ENCODE data around the gene SLC16A7.

SLC16A7 gene

GRCh38 chr12:59812716-59813115 is 216.9 kb downstream of the SLC16A7 start:
- DNase-seq (ENCODE audit: extremely low spot score): no peak
- CTCF ChIA-PET: no interaction called here
- TF ChIP-seq NFRKB (IDR thresholded peaks at IDR 0.05): no peak
- TF ChIP-seq ELF4 (IDR thresholded peaks at IDR 0.05): no peak
- no peak for TF ChIP-seq SP1 (IDR thresholded peaks at IDR 0.05)
- TF ChIP-seq FOXM1 (IDR thresholded peaks at IDR 0.05; ENCODE audit: borderline replicate concordance): no peak
- no peak for TF ChIP-seq LEF1 (IDR thresholded peaks at IDR 0.05; ENCODE audit: borderline replicate concordance)
- no peak for TF ChIP-seq L3MBTL2 (conservative IDR thresholded peaks at IDR 0.05)
- no peak for TF ChIP-seq SUZ12 (IDR thresholded peaks at IDR 0.05)
- TF ChIP-seq HDGF (IDR thresholded peaks at IDR 0.05; ENCODE audit: borderline replicate concordance): no peak
- no peak for TF ChIP-seq PKNOX1 (IDR thresholded peaks at IDR 0.05)
- no peak for TF ChIP-seq CTBP1 (IDR thresholded peaks at IDR 0.05; ENCODE audit: borderline replicate concordance)
- TF ChIP-seq FOXK2 (IDR thresholded peaks at IDR 0.05): no peak
- no peak for TF ChIP-seq TARDBP (IDR thresholded peaks at IDR 0.05)
- TF ChIP-seq FOXA1 (IDR thresholded peaks at IDR 0.05): no peak
- no peak for TF ChIP-seq ZNF384 (IDR thresholded peaks at IDR 0.05)
- no peak for TF ChIP-seq ARNT (IDR thresholded peaks at IDR 0.05)
- TF ChIP-seq BHLHE40 (IDR thresholded peaks at IDR 0.05; ENCODE audit: borderline replicate concordance): no peak
- POLR2A ChIA-PET: no interaction called here

- ChIA-PET CTCF (no interaction called here), POLR2A (no interaction called here)
- DNase-seq (ENCODE audit: extremely low spot score): no peak
- no peak for TF ChIP-seq FOXM1 (IDR thresholded peaks at IDR 0.05; ENCODE audit: borderline replicate concordance)
- TF ChIP-seq L3MBTL2 (conservative IDR thresholded peaks at IDR 0.05): no peak
- no peak for TF ChIP-seq TARDBP (IDR thresholded peaks at IDR 0.05)
- TF ChIP-seq NFRKB (IDR thresholded peaks at IDR 0.05): no peak
- no peak for TF ChIP-seq BHLHE40 (IDR thresholded peaks at IDR 0.05; ENCODE audit: borderline replicate concordance)
- no peak for TF ChIP-seq HDGF (IDR thresholded peaks at IDR 0.05; ENCODE audit: borderline replicate concordance)
- TF ChIP-seq FOXA1 (IDR thresholded peaks at IDR 0.05): no peak
- no peak for TF ChIP-seq ARNT (IDR thresholded peaks at IDR 0.05)
- TF ChIP-seq SP1 (IDR thresholded peaks at IDR 0.05): no peak
- TF ChIP-seq SUZ12 (IDR thresholded peaks at IDR 0.05): no peak
- TF ChIP-seq PKNOX1 (IDR thresholded peaks at IDR 0.05): no peak
- TF ChIP-seq CTBP1 (IDR thresholded peaks at IDR 0.05; ENCODE audit: borderline replicate concordance): no peak
Measured at GRCh38 chr12:59820594-59821011, 224.8 kb downstream of the SLC16A7 start.

GRCh38 chr12:59823567-59823966 is 227.7 kb downstream of the SLC16A7 start:
- POLR2A ChIA-PET: no interaction called here
- no peak for DNase-seq (ENCODE audit: extremely low spot score)
- TF ChIP-seq L3MBTL2 (conservative IDR thresholded peaks at IDR 0.05) (no peak), ELF4 (IDR thresholded peaks at IDR 0.05) (no peak), BHLHE40 (IDR thresholded peaks at IDR 0.05; ENCODE audit: borderline replicate concordance) (no peak), FOXK2 (IDR thresholded peaks at IDR 0.05) (no peak), CTBP1 (IDR thresholded peaks at IDR 0.05; ENCODE audit: borderline replicate concordance) (no peak), SP1 (IDR thresholded peaks at IDR 0.05) (no peak), SUZ12 (IDR thresholded peaks at IDR 0.05) (no peak), ARNT (IDR thresholded peaks at IDR 0.05) (no peak), FOXA1 (IDR thresholded peaks at IDR 0.05) (no peak), LEF1 (IDR thresholded peaks at IDR 0.05; ENCODE audit: borderline replicate concordance) (no peak), ZNF384 (IDR thresholded peaks at IDR 0.05) (no peak), TARDBP (IDR thresholded peaks at IDR 0.05) (no peak), NFRKB (IDR thresholded peaks at IDR 0.05) (no peak), HDGF (IDR thresholded peaks at IDR 0.05; ENCODE audit: borderline replicate concordance) (no peak), FOXM1 (IDR thresholded peaks at IDR 0.05; ENCODE audit: borderline replicate concordance) (no peak), PKNOX1 (IDR thresholded peaks at IDR 0.05) (no peak)
- CTCF ChIA-PET: interaction anchor here (0.6 kb wide), 1 partner anchor 766 kb away, joined by 3 read pairs; no protein-coding TSS in a partner anchor

- CTCF ChIA-PET: no interaction called here
- no peak for TF ChIP-seq FOXA1 (IDR thresholded peaks at IDR 0.05)
- TF ChIP-seq SP1 (IDR thresholded peaks at IDR 0.05): no peak
- TF ChIP-seq FOXM1 (IDR thresholded peaks at IDR 0.05; ENCODE audit: borderline replicate concordance): no peak
- no peak for TF ChIP-seq PKNOX1 (IDR thresholded peaks at IDR 0.05)
- TF ChIP-seq CTBP1 (IDR thresholded peaks at IDR 0.05; ENCODE audit: borderline replicate concordance): no peak
- TF ChIP-seq SUZ12 (IDR thresholded peaks at IDR 0.05): no peak
- no peak for TF ChIP-seq HDGF (IDR thresholded peaks at IDR 0.05; ENCODE audit: borderline replicate concordance)
- TF ChIP-seq NFRKB (IDR thresholded peaks at IDR 0.05): no peak
- no peak for TF ChIP-seq L3MBTL2 (conservative IDR thresholded peaks at IDR 0.05)
- no peak for TF ChIP-seq ARNT (IDR thresholded peaks at IDR 0.05)
- TF ChIP-seq FOXK2 (IDR thresholded peaks at IDR 0.05): no peak
- TF ChIP-seq ZNF384 (IDR thresholded peaks at IDR 0.05): no peak
- TF ChIP-seq ELF4 (IDR thresholded peaks at IDR 0.05): no peak
- TF ChIP-seq TARDBP (IDR thresholded peaks at IDR 0.05): no peak
- TF ChIP-seq BHLHE40 (IDR thresholded peaks at IDR 0.05; ENCODE audit: borderline replicate concordance): no peak
- TF ChIP-seq LEF1 (IDR thresholded peaks at IDR 0.05; ENCODE audit: borderline replicate concordance): no peak
- POLR2A ChIA-PET: no interaction called here
- DNase-seq (ENCODE audit: extremely low spot score): no peak
Measured at GRCh38 chr12:59827767-59828166, 231.9 kb downstream of the SLC16A7 start.

GRCh38 chr12:59828521-59828920 is 232.7 kb downstream of the SLC16A7 start:
- ChIA-PET CTCF (no interaction called here), POLR2A (no interaction called here)
- no peak for TF ChIP-seq CTBP1 (IDR thresholded peaks at IDR 0.05; ENCODE audit: borderline replicate concordance)
- no peak for TF ChIP-seq TARDBP (IDR thresholded peaks at IDR 0.05)
- TF ChIP-seq BHLHE40 (IDR thresholded peaks at IDR 0.05; ENCODE audit: borderline replicate concordance): no peak
- no peak for TF ChIP-seq ARNT (IDR thresholded peaks at IDR 0.05)
- no peak for TF ChIP-seq NFRKB (IDR thresholded peaks at IDR 0.05)
- TF ChIP-seq SUZ12 (IDR thresholded peaks at IDR 0.05): no peak
- no peak for TF ChIP-seq L3MBTL2 (conservative IDR thresholded peaks at IDR 0.05)
- TF ChIP-seq FOXM1 (IDR thresholded peaks at IDR 0.05; ENCODE audit: borderline replicate concordance): no peak
- TF ChIP-seq LEF1 (IDR thresholded peaks at IDR 0.05; ENCODE audit: borderline replicate concordance): no peak
- TF ChIP-seq PKNOX1 (IDR thresholded peaks at IDR 0.05): no peak
- no peak for TF ChIP-seq ELF4 (IDR thresholded peaks at IDR 0.05)
- no peak for TF ChIP-seq ZNF384 (IDR thresholded peaks at IDR 0.05)
- TF ChIP-seq FOXA1 (IDR thresholded peaks at IDR 0.05): no peak
- no peak for DNase-seq (ENCODE audit: extremely low spot score)

Data from HEK293T (cell line).